GM18858 (cell line): Measurements from ENCODE around the gene ZPBP2.

Experiments used
- ATAC-seq: cut with Tn5 transposase; IDR thresholded peaks from one replicate; pipeline ENCODE4 v1.9.1; 2021; ENCODE audit not compliant: unreplicated experiment

The ZPBP2 gene

DNA sequence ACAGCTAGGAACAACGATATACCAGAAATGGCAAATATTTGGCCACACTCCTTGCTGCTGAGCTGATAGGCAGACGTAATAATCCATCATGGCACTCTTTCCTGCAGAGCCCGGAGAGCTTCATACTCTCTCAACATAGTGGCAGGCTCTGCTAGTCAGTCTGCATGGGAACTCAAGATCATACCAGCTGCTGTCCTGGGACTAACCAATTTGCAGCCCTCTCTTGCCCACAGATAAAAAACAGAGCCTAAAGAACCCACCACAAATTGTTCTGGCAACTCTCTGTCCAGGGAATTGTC, 36.9 kb downstream of the ZPBP2 start:
- ATAC-seq = no peak

DNA sequence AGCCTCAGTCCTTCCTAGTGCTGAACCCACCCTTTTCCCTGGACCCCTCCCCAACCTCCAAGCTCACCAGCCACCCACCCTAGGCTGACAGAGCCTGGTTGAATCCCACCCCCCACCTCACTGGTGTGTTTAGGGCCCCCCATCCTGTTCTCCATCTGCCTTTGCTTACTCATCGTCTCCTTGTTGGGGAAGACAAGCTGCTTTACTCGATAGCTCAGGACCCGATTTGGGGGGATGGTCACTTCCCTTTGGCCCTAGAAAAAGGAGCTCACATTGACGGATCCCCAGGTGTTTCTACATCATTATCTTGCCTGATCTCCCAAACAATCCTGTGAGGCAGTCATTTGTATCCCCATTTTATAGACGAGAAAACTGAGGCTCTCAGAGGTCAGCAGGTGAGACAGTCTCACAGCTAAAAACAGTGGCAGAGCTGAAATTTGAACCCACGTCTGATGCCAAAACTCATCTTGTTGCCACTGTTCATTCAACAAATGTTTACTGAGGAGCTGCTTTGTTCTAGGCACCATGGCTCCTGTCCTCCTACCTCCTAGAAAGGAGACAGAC, 40.9 kb downstream of the ZPBP2 start:
- no peak for ATAC-seq

DNA sequence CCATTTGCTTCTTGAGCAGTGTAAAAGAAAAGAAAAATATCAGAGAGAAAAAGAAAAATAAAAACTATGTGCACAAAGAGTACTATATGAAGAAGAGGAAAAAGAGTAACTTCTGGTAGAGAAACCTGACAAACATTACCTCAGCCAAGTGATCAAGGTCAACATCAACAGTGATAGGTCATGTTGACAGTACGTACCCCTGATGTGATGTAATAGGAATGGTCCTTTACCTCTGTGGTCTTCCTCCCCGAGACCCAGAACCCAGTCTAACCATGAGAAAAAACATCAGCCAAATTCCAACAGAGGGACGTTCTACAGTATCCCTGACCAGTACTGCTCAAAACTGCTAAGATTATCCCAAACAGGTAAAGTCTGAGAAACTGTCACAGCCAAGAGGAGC, 46.0 kb downstream of the ZPBP2 start:
- no peak for ATAC-seq

DNA sequence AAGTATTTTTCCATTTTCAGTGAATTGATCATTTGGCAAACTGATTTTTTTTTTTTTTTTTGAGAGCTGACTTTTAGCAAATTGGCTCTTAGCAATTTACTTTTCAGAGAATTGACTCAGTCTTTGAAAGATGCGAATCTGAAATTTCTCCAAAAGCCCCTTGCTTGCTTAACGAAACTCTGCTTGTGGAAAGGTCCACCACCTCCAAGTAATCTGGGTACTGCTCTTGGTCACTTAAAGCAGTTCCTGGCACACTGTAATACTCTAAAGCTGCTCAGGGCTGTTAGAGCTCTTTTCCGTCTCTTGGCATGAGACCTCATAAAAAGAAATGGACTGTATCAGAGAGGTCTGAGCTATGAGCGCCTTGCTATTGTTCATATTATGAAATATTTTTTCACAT, 47.6 kb downstream of the ZPBP2 start:
- ATAC-seq = no peak

DNA sequence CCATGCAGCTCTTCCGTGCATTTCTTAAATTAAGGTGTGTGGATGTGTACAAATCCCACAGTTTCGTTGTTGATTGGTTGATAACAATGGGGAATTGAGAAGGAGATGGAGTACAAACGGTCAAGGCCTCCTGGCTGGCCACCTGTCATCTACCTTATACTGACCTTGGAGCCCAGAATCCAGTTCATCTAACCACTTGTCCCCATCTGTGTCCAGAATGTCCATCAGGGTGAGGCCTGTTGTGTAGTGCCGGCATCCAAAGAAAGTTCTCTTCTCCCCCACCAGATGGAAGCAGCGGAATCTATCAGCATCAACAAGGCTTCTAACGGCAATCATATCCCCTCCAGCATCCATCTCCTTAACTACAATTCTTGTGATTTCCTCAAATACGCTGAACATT, 48.9 kb downstream of the ZPBP2 start:
- ATAC-seq = no peak

DNA sequence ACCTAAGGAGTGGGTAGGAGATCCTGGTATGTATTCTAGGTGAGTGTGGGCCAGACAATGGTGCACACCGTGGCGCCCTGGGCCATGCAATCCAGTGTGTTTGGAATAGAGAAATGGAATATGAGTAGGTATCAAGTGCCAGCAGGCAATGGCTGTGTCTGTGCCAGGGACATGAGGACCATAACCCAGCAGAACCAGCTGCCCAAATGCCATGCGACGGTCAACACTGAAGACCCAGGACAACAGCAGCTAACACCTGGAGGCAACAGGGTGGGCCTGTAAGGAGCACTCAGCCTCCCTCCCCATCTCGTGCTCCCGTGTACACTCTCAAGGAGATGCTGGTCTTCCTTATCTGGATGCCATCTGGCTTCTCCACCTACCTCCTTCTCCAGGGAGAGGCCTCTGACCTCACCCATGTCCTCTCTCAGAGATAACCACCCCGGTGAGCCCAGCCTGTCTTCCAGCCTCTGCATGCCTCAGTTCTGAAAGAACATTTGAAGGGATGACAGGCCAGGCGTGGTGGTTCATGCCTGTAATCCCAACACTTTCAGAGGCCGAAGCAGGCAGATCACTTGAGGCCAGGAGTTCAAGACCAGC, 51.2 kb downstream of the ZPBP2 start:
- ATAC-seq = no peak

DNA sequence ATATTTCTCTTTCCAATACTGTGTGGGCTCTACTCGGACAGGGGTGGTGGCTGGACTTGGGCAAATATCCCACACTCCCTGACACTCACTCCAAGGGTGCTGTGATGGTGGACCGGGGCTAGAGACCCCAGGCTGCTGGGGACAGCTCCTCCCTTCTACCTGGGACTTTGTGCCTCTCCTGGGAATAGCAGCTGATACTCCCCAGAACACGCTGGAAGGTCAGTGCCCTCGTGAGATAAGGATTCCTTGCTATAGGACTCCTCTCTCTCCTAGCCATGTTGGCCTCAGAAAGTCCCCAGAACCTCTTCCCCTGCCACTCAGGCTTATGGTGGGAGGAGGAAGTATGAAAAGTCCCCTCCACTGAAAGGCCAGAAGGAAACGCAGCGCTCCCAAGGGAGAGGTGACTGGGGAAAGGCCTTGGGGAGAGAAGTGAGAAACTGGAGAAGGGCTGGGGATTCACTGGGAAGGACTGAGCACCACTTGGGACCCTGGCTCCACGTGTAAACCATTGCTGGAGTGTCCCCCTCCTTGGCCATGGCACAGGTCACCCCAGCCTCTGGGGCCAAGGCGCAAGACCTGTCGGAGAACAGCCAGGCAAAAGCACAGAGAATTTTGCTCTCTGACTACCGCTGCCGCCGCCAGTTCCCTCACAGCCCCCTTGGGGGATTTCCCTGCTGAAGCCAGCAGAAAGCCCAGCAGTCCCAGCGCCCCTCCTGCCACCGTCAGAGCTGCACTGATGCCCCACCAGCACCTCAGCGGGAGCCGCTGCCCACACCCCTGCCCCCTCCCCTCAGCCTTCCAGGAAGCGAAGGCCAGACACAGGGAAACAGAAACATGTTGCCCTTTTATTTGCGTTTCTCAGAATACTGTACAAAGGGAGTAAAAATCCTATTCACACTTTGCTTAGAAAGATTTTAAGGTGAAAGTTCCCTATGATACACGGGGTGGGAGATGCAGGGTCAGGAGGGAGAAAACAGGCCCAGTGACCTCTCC, 52.5 kb downstream of the ZPBP2 start:
- ATAC-seq = no peak

DNA sequence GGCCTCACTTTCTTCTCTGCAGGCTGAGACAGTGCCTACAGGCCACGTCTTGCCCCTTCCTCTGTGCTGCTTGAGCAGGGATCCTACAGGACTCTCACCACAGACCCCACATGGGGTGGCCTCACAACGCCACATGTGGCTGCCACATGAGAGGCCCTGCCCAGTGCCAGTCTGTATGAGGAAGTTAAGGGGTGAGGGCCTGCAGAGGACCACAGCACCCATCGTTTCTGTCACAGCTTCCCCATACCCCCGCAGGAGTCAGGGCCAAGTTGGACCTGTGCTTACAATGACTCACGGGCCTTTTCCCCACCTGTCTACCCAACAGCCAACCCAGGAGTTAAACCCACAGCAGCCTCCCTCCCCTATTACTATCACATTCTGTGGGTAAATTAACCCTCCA, 53.3 kb downstream of the ZPBP2 start:
- ATAC-seq = no peak

DNA sequence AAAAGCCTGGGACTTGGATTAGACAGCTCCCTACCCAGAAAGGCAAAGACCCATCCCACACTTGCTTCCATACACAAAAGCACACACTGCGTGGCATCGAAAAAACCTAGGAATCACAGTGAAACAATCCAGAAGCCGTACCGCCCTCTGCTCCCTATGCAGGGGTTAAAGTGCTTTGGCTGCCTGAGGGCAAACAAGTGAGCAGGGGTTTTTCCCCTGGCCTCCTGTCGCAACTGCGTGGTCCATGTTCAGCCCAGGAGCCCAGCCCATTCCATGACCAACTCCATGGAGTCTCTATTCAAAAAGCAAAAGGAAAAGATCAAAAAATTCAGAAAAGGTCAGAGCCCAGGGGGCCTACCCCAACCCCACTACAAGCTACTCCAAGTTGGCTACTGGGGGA, 54.0 kb downstream of the ZPBP2 start:
- no peak for ATAC-seq

DNA sequence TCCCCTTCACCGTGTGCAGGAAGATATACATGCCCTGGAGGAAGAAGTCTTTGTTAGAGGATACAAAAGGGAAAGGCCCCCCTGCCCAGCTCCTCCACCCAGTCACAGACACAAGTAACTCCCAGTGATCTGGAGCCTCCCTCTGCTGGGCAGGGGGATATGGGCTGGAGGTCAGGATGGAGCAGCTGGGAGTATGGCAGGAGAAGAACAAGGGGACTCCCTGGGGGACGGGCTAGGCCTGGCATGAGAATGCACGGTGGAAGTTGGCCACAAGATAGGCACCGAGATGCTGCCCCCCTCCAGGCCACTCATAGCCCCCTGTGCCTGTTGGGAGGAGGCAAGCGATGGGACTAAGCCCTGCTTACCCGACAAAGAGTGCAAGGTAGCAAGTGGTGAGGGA, 55.2 kb downstream of the ZPBP2 start:
- no peak for ATAC-seq

DNA sequence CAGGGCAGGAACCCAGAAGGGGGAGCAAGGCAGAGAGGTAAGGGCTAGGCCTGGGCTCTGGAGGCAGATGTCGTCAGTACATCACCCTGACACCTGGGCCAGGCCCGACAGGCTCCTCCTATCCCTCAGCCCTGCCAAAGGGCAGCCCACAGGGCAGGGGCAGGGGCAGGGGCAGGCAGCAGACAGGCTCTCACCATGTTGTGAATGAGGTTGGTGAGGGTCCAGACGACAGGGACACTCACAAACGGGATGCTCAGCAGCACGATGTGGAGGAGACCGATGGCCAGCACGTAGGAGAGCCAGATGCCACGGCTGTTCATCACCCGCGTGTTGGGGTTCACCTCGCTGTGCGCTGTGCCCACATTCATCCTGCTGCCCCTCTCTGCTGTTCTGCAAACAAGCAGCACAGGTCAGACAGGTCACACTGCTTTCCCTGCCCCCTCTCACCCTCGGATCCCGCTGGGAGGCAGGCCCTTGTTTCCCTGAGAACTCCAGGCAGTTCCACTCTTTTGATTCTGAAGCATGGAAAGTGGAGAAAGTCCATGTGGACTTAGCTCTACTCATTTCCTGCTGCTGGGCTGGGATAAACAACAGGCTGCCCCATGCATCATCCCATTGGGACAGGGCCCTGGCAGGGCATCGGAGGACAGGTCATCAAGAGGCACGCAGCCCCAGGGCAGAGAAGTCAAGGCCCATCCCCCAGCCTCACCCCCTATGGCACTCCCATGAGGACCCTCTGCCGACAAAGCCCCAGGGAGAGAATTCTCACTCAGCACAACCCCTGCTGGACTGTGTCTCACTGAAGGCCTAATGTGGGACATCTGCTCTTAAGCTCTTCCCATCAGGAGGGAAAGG, 56.1 kb downstream of the ZPBP2 start:
- ATAC-seq = no peak

DNA sequence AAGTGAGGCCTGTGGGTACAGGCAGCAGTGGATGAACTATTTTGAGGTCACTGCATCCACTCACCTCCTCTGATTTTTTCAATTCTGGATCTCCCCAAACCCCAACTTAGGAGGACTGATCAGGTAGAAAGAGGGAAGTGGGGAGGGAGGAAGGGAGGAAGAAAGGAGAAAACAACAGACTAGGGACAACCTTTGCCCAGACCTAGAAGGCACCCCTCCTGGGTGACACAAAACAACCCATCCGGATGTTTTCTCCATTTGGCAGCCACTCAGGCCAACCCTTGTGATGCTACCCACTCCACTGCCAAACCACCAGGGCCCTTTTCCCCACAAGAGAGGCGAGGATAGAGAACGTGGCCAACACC, 56.7 kb downstream of the ZPBP2 start:
- no peak for ATAC-seq

DNA sequence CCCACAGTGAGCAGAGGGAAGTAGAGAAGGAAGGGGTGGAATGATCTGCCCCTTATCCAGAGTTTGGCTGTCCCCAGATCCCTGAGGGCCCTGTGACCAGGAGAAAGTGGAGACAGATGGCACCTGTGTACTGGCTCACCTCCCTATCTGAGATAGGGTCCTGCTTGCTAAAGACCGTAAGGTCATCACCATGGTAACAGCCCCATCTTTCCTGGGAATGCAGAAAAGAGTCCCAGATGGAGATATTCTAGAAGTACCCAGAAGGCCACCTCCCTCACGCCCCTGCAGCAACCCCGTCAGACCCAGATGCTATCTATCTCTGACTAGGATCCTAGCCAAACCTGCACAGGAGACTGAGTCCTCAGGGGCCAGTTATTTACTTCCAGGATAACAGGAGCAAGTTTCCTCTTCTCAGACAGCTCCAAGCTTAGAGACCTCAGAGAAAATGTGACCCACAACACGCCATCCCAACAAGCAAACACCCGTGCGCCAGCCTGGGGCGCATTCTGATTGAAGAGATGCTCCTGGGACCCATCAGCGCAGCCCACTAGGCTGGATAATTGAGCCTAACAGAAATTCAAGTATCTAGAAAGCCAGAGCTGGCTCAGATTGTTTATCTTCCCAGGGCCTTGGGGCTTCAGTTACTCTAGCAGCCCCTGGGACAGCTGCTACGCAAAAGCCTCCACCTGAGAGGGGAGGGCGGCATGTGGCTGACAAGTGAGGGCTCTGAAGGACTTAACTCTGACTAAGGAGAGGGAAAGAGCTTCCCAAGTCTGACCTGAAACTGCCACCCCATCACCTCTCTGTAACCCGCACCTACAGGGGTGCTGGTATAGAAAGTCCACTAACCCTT, 57.5 kb downstream of the ZPBP2 start:
- no peak for ATAC-seq

DNA sequence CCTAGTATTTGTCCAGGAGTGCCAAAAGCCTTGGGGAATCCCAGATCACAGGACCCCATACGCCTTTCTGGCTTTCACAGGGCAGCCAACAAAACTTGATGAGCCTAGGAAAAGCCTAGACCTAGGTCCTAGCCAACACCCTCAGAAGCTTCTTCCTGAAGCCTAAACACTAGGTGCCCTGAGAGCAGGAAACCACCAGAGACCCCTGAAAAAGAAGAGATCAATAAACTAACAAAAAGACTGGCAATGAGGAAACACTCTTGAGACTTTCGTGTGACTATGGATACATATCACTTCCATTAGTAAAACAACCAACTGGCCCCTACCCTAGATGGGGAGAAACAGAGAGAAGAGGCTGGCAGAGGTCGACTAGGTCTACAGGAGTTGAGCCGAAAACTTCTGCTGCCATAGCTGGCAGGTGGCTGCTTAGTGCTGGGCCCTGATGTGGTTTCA, 58.2 kb downstream of the ZPBP2 start:
- ATAC-seq = no peak

DNA sequence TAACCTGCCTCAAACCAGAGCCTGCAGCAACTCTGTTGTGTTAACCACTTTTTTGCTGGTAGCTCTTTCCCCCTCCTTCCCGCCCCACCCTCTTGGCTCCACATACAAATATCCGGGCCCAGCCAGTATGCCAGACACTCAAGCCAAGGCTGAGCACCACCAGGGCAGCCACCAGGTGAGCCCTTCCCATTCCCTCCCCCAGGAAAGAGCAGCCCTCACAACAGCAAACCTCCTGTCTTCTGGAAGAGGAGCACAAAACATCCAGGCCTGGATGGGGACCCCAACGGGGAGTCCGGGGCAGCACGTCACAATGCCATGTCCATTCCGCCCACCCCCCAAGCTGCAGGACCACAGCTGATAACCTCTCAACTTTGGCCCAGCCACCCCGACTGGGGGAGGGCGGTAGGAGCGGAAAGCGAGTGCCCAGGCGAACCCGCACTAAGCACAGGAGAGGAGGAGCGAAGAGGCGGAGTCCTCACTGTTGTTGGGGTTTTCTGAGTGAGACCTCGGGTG, 58.6 kb downstream of the ZPBP2 start:
- no peak for ATAC-seq
